ENCODE results near the gene ZNF571.

The ZNF571 gene

GRCh38 chr19:37593996-37594303 lies 642 bp downstream of the ZNF571 start:
- Histone ChIP-seq H3K14ac (ENCODE audit: low read length in 2 of 2) (no peak overlapping the region), H3K4ac (ENCODE audit: low read depth in 1 of 2, low read length in 2 of 2) (no peak overlapping the region), H2AK5ac (ENCODE audit: low read length, severe bottlenecking) (no peak overlapping the region), H3K18ac (ENCODE audit: low read depth in 1 of 2, low read length in 2 of 2) (no peak overlapping the region), H3K23ac (ENCODE audit: low read length in 2 of 2) (no peak overlapping the region), H2BK5ac (ENCODE audit: low read depth, low read length, poor library complexity, severe bottlenecking) (no peak overlapping the region), H2BK12ac (ENCODE audit: low read length in 2 of 2) (no peak overlapping the region), H2BK15ac (ENCODE audit: low read depth, poor library complexity, severe bottlenecking) (no peak overlapping the region), H3K9ac (ENCODE audit: low read length) (peak overlapping the region; percentile 96), H3K36me3 (ENCODE audit: control insufficient read depth in 1 of 2, insufficient read depth in 2 of 2, low read depth in 1 of 2, low read length in 2 of 2) (peaks cover 0 to 5% of the 10 kb centered on the region in 2 experiments), H3K27me3 (ENCODE audit: control insufficient read depth in 1 of 2, insufficient read depth in 1 of 2, low read length in 2 of 2) (no peaks in the 10 kb centered on the region), H2AFZ (ENCODE audit: low read depth, low read length) (peak overlapping the region; percentile 96), H3K4me2 (ENCODE audit: low read length, poor library complexity, severe bottlenecking) (peak overlapping the region; percentile 93), H4K8ac (ENCODE audit: low read length) (peak overlapping the region; percentile 89), H4K91ac (ENCODE audit: low read length) (no peak overlapping the region), H3K4me1 (ENCODE audit: control insufficient read depth, insufficient read depth, low read depth, low read length) (peaks cover 2% of the 10 kb centered on the region), H3K9me3 (ENCODE audit: control insufficient read depth, low read length) (peaks cover 27% of the 10 kb centered on the region), H3K4me3 (ENCODE audit: insufficient read depth in 1 of 2, low read depth in 1 of 2, low read length in 2 of 2) (peak overlapping the region; percentile 78 to 93), H2BK120ac (ENCODE audit: low read depth, low read length) (no peak overlapping the region), H3K79me1 (replicated peaks; ENCODE audit: low read length, poor library complexity, severe bottlenecking) (peaks cover 6% of the 10 kb centered on the region), H3K27ac (ENCODE audit: low read length, poor library complexity, severe bottlenecking) (peak overlapping the region; percentile 83)
- no peak for DNase-seq
- 28% methylated on average over 9 of the region's 9 CpGs for WGBS

GRCh38 chr19:37583340-37583739 lies 11.3 kb downstream of the ZNF571 start:
- Histone ChIP-seq H3K23ac (ENCODE audit: low read length in 2 of 2) (no peak overlapping the region), H3K27ac (ENCODE audit: low read length, poor library complexity, severe bottlenecking) (no peak overlapping the region), H3K79me1 (replicated peaks; ENCODE audit: low read length, poor library complexity, severe bottlenecking) (peaks cover 22% of the 10 kb centered on the region), H2BK12ac (ENCODE audit: low read length in 2 of 2) (no peak overlapping the region), H3K27me3 (ENCODE audit: control insufficient read depth in 1 of 2, insufficient read depth in 1 of 2, low read length in 2 of 2) (no peaks in the 10 kb centered on the region), H3K4me3 (ENCODE audit: insufficient read depth in 1 of 2, low read depth in 1 of 2, low read length in 2 of 2) (peak overlapping the region in 1 of 2 experiments; percentile 25), H3K36me3 (ENCODE audit: control insufficient read depth in 1 of 2, insufficient read depth in 2 of 2, low read depth in 1 of 2, low read length in 2 of 2) (peaks cover 23 to 54% of the 10 kb centered on the region in 2 experiments), H3K18ac (ENCODE audit: low read depth in 1 of 2, low read length in 2 of 2) (no peak overlapping the region), H3K9ac (ENCODE audit: low read length) (no peak overlapping the region), H2BK15ac (ENCODE audit: low read depth, poor library complexity, severe bottlenecking) (no peak overlapping the region), H2BK120ac (ENCODE audit: low read depth, low read length) (no peak overlapping the region), H3K14ac (ENCODE audit: low read length in 2 of 2) (no peak overlapping the region), H4K91ac (ENCODE audit: low read length) (no peak overlapping the region), H3K4me1 (ENCODE audit: control insufficient read depth, insufficient read depth, low read depth, low read length) (no peaks in the 10 kb centered on the region), H3K4ac (ENCODE audit: low read depth in 1 of 2, low read length in 2 of 2) (no peak overlapping the region), H3K9me3 (ENCODE audit: control insufficient read depth, low read length) (peaks cover 90% of the 10 kb centered on the region), H2AK5ac (ENCODE audit: low read length, severe bottlenecking) (no peak overlapping the region), H3K4me2 (ENCODE audit: low read length, poor library complexity, severe bottlenecking) (no peak overlapping the region), H4K8ac (ENCODE audit: low read length) (no peak overlapping the region), H2AFZ (ENCODE audit: low read depth, low read length) (no peak overlapping the region), H2BK5ac (ENCODE audit: low read depth, low read length, poor library complexity, severe bottlenecking) (no peak overlapping the region)
- no peak for DNase-seq
- WGBS: 53% methylated on average over 2 of the region's 2 CpGs

GRCh38 chr19:37572203-37572602 lies 22.4 kb downstream of the ZNF571 start:
- Histone ChIP-seq H2BK12ac (ENCODE audit: low read length in 2 of 2) (no peak overlapping the region), H2BK120ac (ENCODE audit: low read depth, low read length) (no peak overlapping the region), H3K27ac (ENCODE audit: low read length, poor library complexity, severe bottlenecking) (no peak overlapping the region), H4K91ac (ENCODE audit: low read length) (no peak overlapping the region), H4K8ac (ENCODE audit: low read length) (no peak overlapping the region), H3K14ac (ENCODE audit: low read length in 2 of 2) (no peak overlapping the region), H3K79me1 (replicated peaks; ENCODE audit: low read length, poor library complexity, severe bottlenecking) (peaks cover 7% of the 10 kb centered on the region), H2BK15ac (ENCODE audit: low read depth, poor library complexity, severe bottlenecking) (no peak overlapping the region), H3K18ac (ENCODE audit: low read depth in 1 of 2, low read length in 2 of 2) (no peak overlapping the region), H3K23ac (ENCODE audit: low read length in 2 of 2) (no peak overlapping the region), H3K4ac (ENCODE audit: low read depth in 1 of 2, low read length in 2 of 2) (no peak overlapping the region), H2BK5ac (ENCODE audit: low read depth, low read length, poor library complexity, severe bottlenecking) (no peak overlapping the region), H2AK5ac (ENCODE audit: low read length, severe bottlenecking) (no peak overlapping the region), H3K9ac (ENCODE audit: low read length) (no peak overlapping the region), H2AFZ (ENCODE audit: low read depth, low read length) (no peak overlapping the region), H3K36me3 (ENCODE audit: control insufficient read depth in 1 of 2, insufficient read depth in 2 of 2, low read depth in 1 of 2, low read length in 2 of 2) (peaks cover 6 to 9% of the 10 kb centered on the region in 2 experiments), H3K27me3 (ENCODE audit: control insufficient read depth in 1 of 2, insufficient read depth in 1 of 2, low read length in 2 of 2) (no peaks in the 10 kb centered on the region), H3K9me3 (ENCODE audit: control insufficient read depth, low read length) (peaks cover 6% of the 10 kb centered on the region), H3K4me1 (ENCODE audit: control insufficient read depth, insufficient read depth, low read depth, low read length) (no peaks in the 10 kb centered on the region), H3K4me3 (ENCODE audit: insufficient read depth in 1 of 2, low read depth in 1 of 2, low read length in 2 of 2) (no peak overlapping the region), H3K4me2 (ENCODE audit: low read length, poor library complexity, severe bottlenecking) (no peak overlapping the region)
- no peak for DNase-seq

GRCh38 chr19:37565370-37565669 lies 29.3 kb downstream of the ZNF571 start:
- no peak overlapping the region for H3K27ac ChIP-seq (ENCODE audit: low read length, poor library complexity, severe bottlenecking)
- no peak overlapping the region for H2BK120ac ChIP-seq (ENCODE audit: low read depth, low read length)
- no peak overlapping the region for H2BK5ac ChIP-seq (ENCODE audit: low read depth, low read length, poor library complexity, severe bottlenecking)
- H3K4me1 ChIP-seq (ENCODE audit: control insufficient read depth, insufficient read depth, low read depth, low read length): no peaks in the 10 kb centered on the region
- peaks cover 4% of the 10 kb centered on the region for H3K9me3 ChIP-seq (ENCODE audit: control insufficient read depth, low read length)
- H3K23ac ChIP-seq (ENCODE audit: low read length in 2 of 2): no peak overlapping the region
- no peak overlapping the region for H2BK15ac ChIP-seq (ENCODE audit: low read depth, poor library complexity, severe bottlenecking)
- no peak overlapping the region for H3K9ac ChIP-seq (ENCODE audit: low read length)
- no peak overlapping the region for H2BK12ac ChIP-seq (ENCODE audit: low read length in 2 of 2)
- H3K36me3 ChIP-seq (ENCODE audit: control insufficient read depth in 1 of 2, insufficient read depth in 2 of 2, low read depth in 1 of 2, low read length in 2 of 2): peaks cover 3 to 25% of the 10 kb centered on the region in 2 experiments
- no peak overlapping the region for H3K4ac ChIP-seq (ENCODE audit: low read depth in 1 of 2, low read length in 2 of 2)
- peak overlapping the region in 1 of 2 experiments; percentile 31 for H3K4me3 ChIP-seq (ENCODE audit: insufficient read depth in 1 of 2, low read depth in 1 of 2, low read length in 2 of 2)
- H3K18ac ChIP-seq (ENCODE audit: low read depth in 1 of 2, low read length in 2 of 2): no peak overlapping the region
- no peak overlapping the region for H4K91ac ChIP-seq (ENCODE audit: low read length)
- H3K79me1 ChIP-seq (replicated peaks; ENCODE audit: low read length, poor library complexity, severe bottlenecking): peaks cover 5% of the 10 kb centered on the region
- no peaks in the 10 kb centered on the region for H3K27me3 ChIP-seq (ENCODE audit: control insufficient read depth in 1 of 2, insufficient read depth in 1 of 2, low read length in 2 of 2)
- H4K8ac ChIP-seq (ENCODE audit: low read length): no peak overlapping the region
- H3K4me2 ChIP-seq (ENCODE audit: low read length, poor library complexity, severe bottlenecking): no peak overlapping the region
- H3K14ac ChIP-seq (ENCODE audit: low read length in 2 of 2): no peak overlapping the region
- DNase-seq: no peak
- no peak overlapping the region for H2AK5ac ChIP-seq (ENCODE audit: low read length, severe bottlenecking)
- H2AFZ ChIP-seq (ENCODE audit: low read depth, low read length): no peak overlapping the region
